H9 (cell line): ENCODE measurements around the gene HIC1. TPM values are rescaled to one million over a fixed set of nuclear protein-coding genes. Genes with fewer than 3 reads are reported as not detected.

Experiments
- DNase-seq: peaks from one replicate; pipeline ENCODE4 v3.0.0-alpha.2; 2017
- H2AFZ ChIP-seq: one replicate; pipeline ENCODE4 v1.6.1; 2013; ENCODE audit warnings: mild to moderate bottlenecking, low read length, control low read depth, moderate library complexity
- H2AK5ac ChIP-seq: 2 replicates; pipeline ENCODE4 v1.6.1; 2013; ENCODE audit warnings: low read length, control low read depth, mixed read lengths; ENCODE audit not compliant: insufficient read length
- H2BK120ac ChIP-seq: one replicate; pipeline ENCODE4 v1.6.1; 2013; ENCODE audit warnings: low read depth, mild to moderate bottlenecking, low read length, control low read depth, inconsistent platforms; ENCODE audit not compliant: poor library complexity, severe bottlenecking
- H2BK12ac ChIP-seq: 2 replicates; pipeline ENCODE4 v1.6.1; 2013; ENCODE audit warnings: low read length, control low read depth, mixed read lengths, low read depth; ENCODE audit not compliant: insufficient read length
- H2BK15ac ChIP-seq: 2 replicates; pipeline ENCODE4 v1.6.1; 2013; ENCODE audit warnings: low read depth, low read length, control low read depth
- H2BK20ac ChIP-seq: one replicate; pipeline ENCODE4 v1.6.1; 2013; ENCODE audit warnings: low read depth, mild to moderate bottlenecking, low read length, control low read depth, inconsistent platforms; ENCODE audit not compliant: poor library complexity, severe bottlenecking
- H2BK5ac ChIP-seq: 2 replicates; pipeline ENCODE4 v1.6.1; 2013; ENCODE audit warnings: low read length, control low read depth, mixed read lengths; ENCODE audit not compliant: insufficient read length
- H3K14ac ChIP-seq: 2 replicates; pipeline ENCODE4 v1.6.1; 2013; ENCODE audit warnings: low read length, control low read depth; ENCODE audit not compliant: insufficient read depth
- H3K18ac ChIP-seq: 2 replicates; pipeline ENCODE4 v1.6.1; 2013; ENCODE audit warnings: low read depth, mild to moderate bottlenecking, mixed read lengths, low read length, control low read depth; ENCODE audit not compliant: insufficient read length
- H3K23ac ChIP-seq: 2 replicates; pipeline ENCODE4 v1.6.1; 2013; ENCODE audit warnings: low read length, control low read depth, mixed read lengths, low read depth; ENCODE audit not compliant: insufficient read length
- H3K23me2 ChIP-seq: 2 replicates; pipeline ENCODE4 v1.6.1; 2013; ENCODE audit warnings: low read depth, mild to moderate bottlenecking, mixed read lengths, low read length, control low read depth; ENCODE audit not compliant: insufficient read length, poor library complexity, severe bottlenecking
- H3K27ac ChIP-seq: 2 replicates; pipeline ENCODE4 v1.5.1; 2013; ENCODE audit warnings: low read length, control low read depth, mixed read lengths, low read depth; ENCODE audit not compliant: insufficient read length
- H3K27me3 ChIP-seq: 2 replicates; pipeline ENCODE4 v1.6.1; 2013; ENCODE audit warnings: low read length, control low read depth, inconsistent platforms; ENCODE audit not compliant: insufficient read depth
- H3K4ac ChIP-seq: 2 replicates; pipeline ENCODE4 v1.6.1; 2013; ENCODE audit warnings: low read depth, mild to moderate bottlenecking, control low read depth, inconsistent platforms, low read length, moderate library complexity
- H3K4me1 ChIP-seq: 2 replicates; pipeline ENCODE4 v1.6.1; 2013; ENCODE audit warnings: low read length, control low read depth, inconsistent platforms; ENCODE audit not compliant: insufficient read depth
- H3K4me2 ChIP-seq: 2 replicates; pipeline ENCODE4 v1.6.1; 2013; ENCODE audit warnings: low read length, control low read depth, mixed read lengths; ENCODE audit not compliant: insufficient read length, insufficient read depth
- H3K56ac ChIP-seq: 2 replicates; pipeline ENCODE4 v1.6.1; 2013; ENCODE audit warnings: low read depth, mild to moderate bottlenecking, mixed read lengths, low read length, control low read depth; ENCODE audit not compliant: insufficient read length
- H3K79me1 ChIP-seq: 2 replicates; pipeline ENCODE4 v1.6.1; 2013; ENCODE audit warnings: low read depth, mild to moderate bottlenecking, moderate library complexity, low read length, control low read depth, inconsistent platforms; ENCODE audit not compliant: insufficient read depth, poor library complexity, severe bottlenecking
- H3K79me2 ChIP-seq: 2 replicates; pipeline ENCODE4 v1.6.1; 2013; ENCODE audit warnings: low read length, control low read depth, inconsistent platforms; ENCODE audit not compliant: insufficient read depth
- H3K9ac ChIP-seq: 2 replicates; pipeline ENCODE4 v1.6.1; 2013; ENCODE audit warnings: low read length, control low read depth, mixed read lengths; ENCODE audit not compliant: insufficient read length; ENCODE audit errors: extremely low read depth
- H3K9me3 ChIP-seq: one replicate; pipeline ENCODE4 v1.6.1; 2013; ENCODE audit warnings: low read depth, low read length, inconsistent platforms; ENCODE audit not compliant: control insufficient read depth
- H3T11ph ChIP-seq: one replicate; pipeline ENCODE4 v1.6.1; 2013; ENCODE audit warnings: mild to moderate bottlenecking, low read length, control low read depth, inconsistent platforms
- H4K20me1 ChIP-seq: one replicate; pipeline ENCODE4 v1.6.1; 2013; ENCODE audit not compliant: control insufficient read depth, insufficient read length, insufficient read depth
- H4K5ac ChIP-seq: 2 replicates; pipeline ENCODE4 v1.6.1; 2013; ENCODE audit warnings: low read depth, mild to moderate bottlenecking, mixed read lengths, low read length, control low read depth; ENCODE audit not compliant: insufficient read length
- H4K8ac ChIP-seq: replicated peaks from 2 replicates; pipeline ENCODE4 v1.6.1; 2013; ENCODE audit warnings: low read length, control low read depth, mixed read lengths, low read depth; ENCODE audit not compliant: insufficient read length
- H4K91ac ChIP-seq: 2 replicates; pipeline ENCODE4 v1.6.1; 2013; ENCODE audit warnings: low read depth, mild to moderate bottlenecking, moderate library complexity, mixed read lengths, low read length, control low read depth; ENCODE audit not compliant: insufficient read length
- H3K27ac Mint-ChIP-seq, 3 experiments: 2 replicates in 2 of 3; 3 replicates in 1 of 3; pipeline ENCODE4 v1.8.0; 2020 to 2021; ENCODE audit warnings: mixed read lengths in 3 of 3, mild to moderate bottlenecking in 1 of 3, moderate library complexity in 1 of 3
- H3K27me3 Mint-ChIP-seq: 2 replicates; pipeline ENCODE4 v1.8.0; 2021; ENCODE audit warnings: low read depth, mild to moderate bottlenecking, moderate library complexity, mixed read lengths
- H3K36me3 Mint-ChIP-seq, 3 experiments: 2 replicates in 2 of 3; 3 replicates in 1 of 3; pipeline ENCODE4 v1.8.0; 2020 to 2021; ENCODE audit warnings: low read depth in 3 of 3, mixed read lengths in 3 of 3; ENCODE audit not compliant: insufficient read depth in 1 of 3
- H3K4me1 Mint-ChIP-seq, 2 experiments: 2 replicates each; pipeline ENCODE4 v1.8.0; 2020; ENCODE audit warnings: mixed read lengths in 2 of 2
- H3K4me3 Mint-ChIP-seq, 2 experiments: 2 replicates in 1 of 2; 3 replicates in 1 of 2; pipeline ENCODE4 v1.8.0; 2020 to 2021; ENCODE audit warnings: mild to moderate bottlenecking in 2 of 2, mixed read lengths in 2 of 2, moderate library complexity in 1 of 2
- H3K9me3 Mint-ChIP-seq, 2 experiments: 2 replicates in 1 of 2; 3 replicates in 1 of 2; pipeline ENCODE4 v1.8.0; 2020; ENCODE audit warnings: mild to moderate bottlenecking in 2 of 2, mixed read lengths in 2 of 2, moderate library complexity in 1 of 2
- WGBS: extraction: QIAGEN DNeasy Blood & Tissue Kit; methylation state at CpG from one replicate; pipeline ENCODE4 v1.1.7; 2013; ENCODE audit warnings: missing lambda C conversion rate, low lambda C conversion rate, mixed read lengths; ENCODE audit not compliant: insufficient read length; ENCODE audit errors: extremely low coverage; 5-methylcytosine and 5-hydroxymethylcytosine counted together
- total RNA-seq: library from RNA; stranded (reverse); gene quantifications from 2 replicates; pipeline ENCODE4 v1.2.1, GENCODE V29; 2021
- TF ChIP-seq, protein P1 (sequence below): fragments of 200-600 bp; sonication (generic); conservative IDR thresholded peaks from 3 replicates; pipeline ENCODE4 v1.8.0; 2021; ENCODE audit warnings: antibody characterized with exemption, mild to moderate bottlenecking

Gene HIC1
- total RNA-seq, 1 experiment from 2014 or later = 1.8 TPM

DNA sequence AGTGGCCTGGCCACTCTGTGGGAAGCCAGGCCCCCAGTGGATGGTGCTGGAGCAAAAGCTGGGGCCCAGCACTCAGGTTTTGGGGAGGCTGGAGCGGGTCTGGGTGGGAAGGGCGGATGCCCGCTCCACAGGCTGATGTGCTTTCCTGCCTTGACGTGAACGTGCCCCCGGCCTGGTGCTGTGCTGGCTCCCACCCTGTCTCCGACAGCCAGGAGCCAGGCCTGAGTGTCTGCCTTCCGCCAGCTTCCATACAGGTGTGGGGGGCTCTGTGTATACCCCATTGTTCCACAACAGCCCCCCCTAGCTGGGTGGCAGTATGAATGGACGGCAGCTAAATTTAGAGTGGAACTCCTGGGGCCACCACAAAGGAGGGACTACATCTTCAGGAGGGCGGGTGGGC, 20.0 kb downstream of the HIC1 start:
- no peak overlapping the region for H2BK15ac ChIP-seq
- H3K9ac ChIP-seq = no peak overlapping the region
- H3K79me1 ChIP-seq = no peaks in the 10 kb centered on the region
- no peak overlapping the region for H2BK20ac ChIP-seq
- no peak overlapping the region for H3K23ac ChIP-seq
- no peak overlapping the region for H2AFZ ChIP-seq
- H4K8ac ChIP-seq = no peak overlapping the region
- Mint-ChIP-seq H3K4me3 (no peak overlapping the region), H3K27ac (no peak overlapping the region; a peak in 1 of 7 replicates), H3K9me3 (no peaks in the 10 kb centered on the region), H3K36me3 (peaks cover 5 to 28% (median 13%) of the 10 kb centered on the region in 3 experiments), H3K4me1 (peaks cover 15 to 28% of the 10 kb centered on the region in 2 experiments), H3K27me3 (no peaks in the 10 kb centered on the region)
- H3K4ac ChIP-seq = no peak overlapping the region
- H3K79me2 ChIP-seq = no peaks in the 10 kb centered on the region
- no peak overlapping the region for H3K4me2 ChIP-seq
- H3K27me3 ChIP-seq = no peaks in the 10 kb centered on the region
- no peak overlapping the region for H4K91ac ChIP-seq
- WGBS = no CpG with 5 or more reads among the region's 10 CpGs
- H3K14ac ChIP-seq = no peak overlapping the region
- no peak overlapping the region for H3K56ac ChIP-seq
- H3K27ac ChIP-seq = no peak overlapping the region
- TF ChIP-seq, protein P1, sequence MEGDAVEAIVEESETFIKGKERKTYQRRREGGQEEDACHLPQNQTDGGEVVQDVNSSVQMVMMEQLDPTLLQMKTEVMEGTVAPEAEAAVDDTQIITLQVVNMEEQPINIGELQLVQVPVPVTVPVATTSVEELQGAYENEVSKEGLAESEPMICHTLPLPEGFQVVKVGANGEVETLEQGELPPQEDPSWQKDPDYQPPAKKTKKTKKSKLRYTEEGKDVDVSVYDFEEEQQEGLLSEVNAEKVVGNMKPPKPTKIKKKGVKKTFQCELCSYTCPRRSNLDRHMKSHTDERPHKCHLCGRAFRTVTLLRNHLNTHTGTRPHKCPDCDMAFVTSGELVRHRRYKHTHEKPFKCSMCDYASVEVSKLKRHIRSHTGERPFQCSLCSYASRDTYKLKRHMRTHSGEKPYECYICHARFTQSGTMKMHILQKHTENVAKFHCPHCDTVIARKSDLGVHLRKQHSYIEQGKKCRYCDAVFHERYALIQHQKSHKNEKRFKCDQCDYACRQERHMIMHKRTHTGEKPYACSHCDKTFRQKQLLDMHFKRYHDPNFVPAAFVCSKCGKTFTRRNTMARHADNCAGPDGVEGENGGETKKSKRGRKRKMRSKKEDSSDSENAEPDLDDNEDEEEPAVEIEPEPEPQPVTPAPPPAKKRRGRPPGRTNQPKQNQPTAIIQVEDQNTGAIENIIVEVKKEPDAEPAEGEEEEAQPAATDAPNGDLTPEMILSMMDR = no peak
- H3K4me1 ChIP-seq = no peaks in the 10 kb centered on the region
- H3K18ac ChIP-seq = no peak overlapping the region
- no peak overlapping the region for H2AK5ac ChIP-seq
- H4K20me1 ChIP-seq = no peaks in the 10 kb centered on the region
- no peak for DNase-seq
- no peak overlapping the region for H2BK5ac ChIP-seq
- H3T11ph ChIP-seq = no peak overlapping the region
- no peak overlapping the region for H2BK120ac ChIP-seq
- H4K5ac ChIP-seq = no peak overlapping the region
- H3K9me3 ChIP-seq = no peaks in the 10 kb centered on the region
- no peak overlapping the region for H2BK12ac ChIP-seq
- no peaks in the 10 kb centered on the region for H3K23me2 ChIP-seq
